CD4-positive, alpha-beta T cell treated with Interleukin-10 for 1 hour (primary cell): ENCODE results near the gene TSKU.
"Not testable (repeated sequence)": the region's sequence is repeated elsewhere in the genome, so short reads cannot be mapped to it uniquely, and the experiment has no call there.

ENCODE experiments used
- DNase-seq: peaks from one replicate; pipeline ENCODE4 v3.0.0-alpha.2; 2020

The TSKU gene

GRCh38 chr11:76803811-76804600, 20.9 kb downstream of the TSKU start:
- no peak for DNase-seq

- no peak for DNase-seq
Measured at GRCh38 chr11:76805206-76805913, 22.2 kb downstream of the TSKU start.

GRCh38 chr11:76806131-76806530, 23.0 kb downstream of the TSKU start:
- DNase-seq: no peak

- DNase-seq: no peak
Measured at GRCh38 chr11:76806608-76807205, 23.6 kb downstream of the TSKU start.

- peak; percentile 53 for DNase-seq
Measured at GRCh38 chr11:76807206-76807875, 24.2 kb downstream of the TSKU start.

GRCh38 chr11:76808171-76808570, 25.0 kb downstream of the TSKU start:
- DNase-seq: no peak

- DNase-seq: no peak
Measured at GRCh38 chr11:76808996-76809395, 25.8 kb downstream of the TSKU start.

- DNase-seq: peak; percentile 36
Measured at GRCh38 chr11:76810151-76810853, 27.1 kb downstream of the TSKU start.

GRCh38 chr11:76811259-76811658, 28.1 kb downstream of the TSKU start:
- DNase-seq: no peak

GRCh38 chr11:76814414-76814813, 31.3 kb downstream of the TSKU start:
- no peak for DNase-seq

GRCh38 chr11:76815678-76816077, 32.5 kb downstream of the TSKU start:
- DNase-seq: not testable (repeated sequence)

GRCh38 chr11:76820184-76820566, 37.0 kb downstream of the TSKU start:
- DNase-seq: no peak

- not testable (repeated sequence) for DNase-seq
Measured at GRCh38 chr11:76821396-76821795, 38.2 kb downstream of the TSKU start.

GRCh38 chr11:76822406-76822805, 39.2 kb downstream of the TSKU start:
- DNase-seq: no peak

- no peak for DNase-seq
Measured at GRCh38 chr11:76823481-76824028, 40.4 kb downstream of the TSKU start.

- DNase-seq: no peak
Measured at GRCh38 chr11:76824083-76824939, 41.2 kb downstream of the TSKU start.

GRCh38 chr11:76824980-76825725, 42.0 kb downstream of the TSKU start:
- no peak for DNase-seq

- no peak for DNase-seq
Measured at GRCh38 chr11:76825726-76826396, 42.7 kb downstream of the TSKU start.

- not testable (repeated sequence) for DNase-seq
Measured at GRCh38 chr11:76826508-76826907, 43.4 kb downstream of the TSKU start.

GRCh38 chr11:76827005-76827404, 43.8 kb downstream of the TSKU start:
- DNase-seq: not testable (repeated sequence)
